GM12875 (cell line): ENCODE results near the gene ZMYM1.
"Not testable (repeated sequence)": the region's sequence is repeated elsewhere in the genome, so short reads cannot be mapped to it uniquely, and the experiment has no call there.

Experiments
- H3K4me3 ChIP-seq: one replicate; pipeline ENCODE4 v1.5.1; 2011; ENCODE audit warnings: low read depth, low read length, control low read depth
- CTCF ChIP-seq: IDR thresholded peaks from 2 replicates; pipeline ENCODE4 v1.5.1; 2011; ENCODE audit warnings: low read depth, mild to moderate bottlenecking, control low read depth, inconsistent platforms, low read length, moderate library complexity, borderline replicate concordance; ENCODE audit not compliant: insufficient read depth

ZMYM1 gene

GRCh38 chr1:35143737-35144508 lies 64.7 kb downstream of the ZMYM1 start:
- no peak for TF ChIP-seq CTCF
- no peak overlapping the region for H3K4me3 ChIP-seq

DNA sequence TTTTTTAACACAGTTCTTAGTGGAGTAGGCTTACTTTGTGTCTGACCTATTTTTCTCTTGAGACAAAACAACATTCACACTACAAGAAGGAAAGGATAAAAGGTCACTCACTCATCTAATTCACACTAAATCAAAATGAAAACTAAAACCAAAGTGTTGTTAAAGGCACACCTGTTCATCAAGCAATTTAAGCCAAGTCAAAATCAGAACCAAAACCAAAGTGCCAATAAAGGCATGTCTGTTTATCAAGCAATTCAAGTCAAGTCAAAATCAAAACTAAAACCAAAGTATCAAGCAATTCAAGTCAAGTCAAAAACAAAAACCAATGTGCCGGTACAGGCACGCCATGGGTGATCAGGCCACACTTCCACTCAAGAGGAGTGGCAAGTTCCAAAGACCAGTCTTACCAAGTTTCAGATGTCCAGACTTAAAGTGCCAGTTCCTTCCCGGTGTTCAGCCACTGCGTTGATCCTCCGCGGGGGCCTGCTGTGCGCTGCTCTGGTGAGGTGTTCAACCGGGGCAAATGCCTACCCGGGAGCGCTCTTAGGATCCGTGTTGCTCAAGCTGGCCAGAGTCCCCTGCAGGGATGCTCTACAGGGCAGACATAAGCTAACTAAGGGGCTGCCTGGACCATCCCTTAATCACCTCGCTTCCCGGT lies 66.8 kb downstream of the ZMYM1 start:
- not testable (repeated sequence) for H3K4me3 ChIP-seq

DNA sequence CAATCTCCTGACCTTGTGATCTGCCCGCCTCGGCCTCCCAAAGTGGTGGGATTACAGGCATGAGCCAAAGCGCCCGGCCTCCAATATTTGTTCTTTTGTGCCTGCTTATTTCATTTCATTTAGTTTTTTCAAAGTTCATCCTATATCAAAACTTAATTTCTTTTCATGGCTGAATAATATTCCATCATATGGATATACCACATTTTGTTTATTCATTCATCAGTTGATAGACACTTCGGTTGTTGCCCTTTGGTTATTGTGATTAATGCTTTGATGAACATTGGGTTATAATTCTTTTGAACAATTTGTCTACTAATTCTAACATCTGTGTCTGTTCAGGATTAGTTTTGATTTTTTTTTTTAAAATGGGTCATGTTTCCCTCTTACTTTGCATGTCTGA lies 72.0 kb downstream of the ZMYM1 start:
- H3K4me3 ChIP-seq, result no peak overlapping the region
- no peak for TF ChIP-seq CTCF

GRCh38 chr1:35164893-35165292 lies 85.7 kb downstream of the ZMYM1 start:
- no peak for TF ChIP-seq CTCF
- no peak overlapping the region for H3K4me3 ChIP-seq
